ENCODE results near the gene SCN2A.
"Not testable (repeated sequence)": the region's sequence is repeated elsewhere in the genome, so short reads cannot be mapped to it uniquely, and the experiment has no call there.

Gene SCN2A

GRCh38 chr2:165313509-165313908 is 74.3 kb downstream of the SCN2A start:
- DNase-seq (ENCODE audit: low read depth in 2 of 2), result no peak

- no peak for DNase-seq (ENCODE audit: low read depth in 2 of 2)
These were observed 89.1 kb downstream of the SCN2A start for GRCh38 chr2:165328272-165328671.

GRCh38 chr2:165344276-165344675 is 105.1 kb downstream of the SCN2A start:
- not testable (repeated sequence) for DNase-seq (ENCODE audit: low read depth in 2 of 2)

- DNase-seq (ENCODE audit: low read depth in 2 of 2), result no peak
These were observed 109.2 kb downstream of the SCN2A start for GRCh38 chr2:165348441-165348840.

GRCh38 chr2:165349181-165349580 is 110.0 kb downstream of the SCN2A start:
- DNase-seq (ENCODE audit: low read depth in 2 of 2), result no peak

DNA sequence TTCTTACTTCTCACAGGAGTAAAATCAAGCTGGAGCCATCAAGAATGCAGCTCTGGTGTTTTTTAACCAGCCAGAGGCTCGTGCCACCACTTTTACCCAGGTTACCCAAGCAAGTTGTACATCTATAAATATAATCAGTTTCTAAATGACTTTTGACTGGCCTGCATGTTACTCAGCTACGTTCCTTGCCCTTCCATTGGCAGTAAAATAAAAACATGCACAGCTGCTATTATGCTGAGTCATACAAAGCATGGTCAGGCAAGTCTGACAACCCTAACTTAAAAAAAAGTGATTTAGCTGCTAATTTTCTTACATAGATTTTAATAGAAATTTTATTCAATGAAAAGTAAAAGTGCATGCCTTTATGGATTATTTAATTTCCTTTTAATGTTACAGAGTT is 118.5 kb downstream of the SCN2A start:
- DNase-seq (ENCODE audit: low read depth in 2 of 2), result no peak

DNA sequence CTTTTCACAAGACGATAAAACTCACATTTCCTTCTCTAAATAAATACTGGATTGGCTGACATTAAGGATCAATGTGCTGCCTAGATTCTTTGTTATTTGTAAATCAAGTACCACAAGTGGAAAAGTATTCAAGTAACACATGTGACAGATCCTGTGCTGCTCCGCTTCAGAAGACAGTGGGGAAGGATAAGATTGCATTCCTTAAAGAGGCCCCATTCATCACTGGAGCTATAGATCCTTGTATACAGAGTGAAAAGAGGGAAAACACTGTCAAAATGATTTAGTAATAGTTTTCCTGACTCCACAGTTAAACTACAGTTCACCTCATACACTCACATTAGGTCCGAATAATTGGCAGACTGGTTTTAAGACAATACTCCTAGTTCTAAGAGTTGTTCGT is 122.3 kb downstream of the SCN2A start:
- DNase-seq (ENCODE audit: low read depth in 2 of 2), result no peak

- no peak for DNase-seq (ENCODE audit: low read depth in 2 of 2)
These were observed 130.1 kb downstream of the SCN2A start for GRCh38 chr2:165369131-165369897.

GRCh38 chr2:165369898-165370296 is 130.7 kb downstream of the SCN2A start:
- DNase-seq (ENCODE audit: low read depth in 2 of 2), result no peak

GRCh38 chr2:165371356-165371755 is 132.1 kb downstream of the SCN2A start:
- no peak for DNase-seq (ENCODE audit: low read depth in 2 of 2)

GRCh38 chr2:165373278-165374010 is 134.2 kb downstream of the SCN2A start:
- DNase-seq (ENCODE audit: low read depth in 2 of 2), result no peak

DNA sequence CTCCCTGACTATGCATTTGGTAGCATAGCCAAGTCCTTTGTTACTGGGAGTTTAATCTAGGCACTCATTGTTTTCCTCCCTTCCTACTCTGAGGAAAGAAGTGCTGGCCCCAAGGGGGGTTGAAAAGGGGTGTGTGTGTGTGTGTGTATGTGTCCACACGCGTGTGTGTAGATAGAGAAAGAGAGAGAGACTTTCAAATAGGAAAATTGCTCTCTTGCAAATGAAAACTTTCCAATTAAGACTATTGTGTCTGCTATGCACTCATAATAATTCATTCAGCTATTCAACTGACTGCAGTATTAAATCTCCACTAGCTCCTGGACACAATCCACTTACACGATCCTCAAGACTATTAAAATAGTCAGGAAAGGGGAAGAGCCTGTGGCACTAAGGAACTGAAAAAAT is 137.4 kb downstream of the SCN2A start:
- no peak for DNase-seq (ENCODE audit: low read depth in 2 of 2)

GRCh38 chr2:165382362-165382761 is 143.1 kb downstream of the SCN2A start:
- DNase-seq (ENCODE audit: low read depth in 2 of 2), result no peak

DNA sequence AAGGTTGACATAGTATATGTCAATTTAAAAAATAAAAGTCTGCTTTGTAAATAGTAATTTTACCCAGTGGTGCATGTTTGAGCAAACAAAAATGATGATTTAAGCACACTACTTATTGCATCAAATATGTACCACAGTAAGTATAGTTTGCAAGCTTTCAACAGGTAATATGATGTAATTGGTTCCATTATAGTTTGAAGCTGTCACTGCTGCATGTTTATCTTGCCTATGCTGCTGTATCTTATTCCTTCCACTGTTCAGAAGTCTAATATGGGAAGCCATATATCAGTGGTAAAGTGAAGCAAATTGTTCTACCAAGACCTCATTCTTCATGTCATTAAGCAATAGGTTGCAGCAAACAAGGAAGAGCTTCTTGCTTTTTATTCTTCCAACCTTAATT is 151.7 kb downstream of the SCN2A start:
- DNase-seq (ENCODE audit: low read depth in 2 of 2), result no peak

GRCh38 chr2:165391791-165392190 is 152.6 kb downstream of the SCN2A start:
- DNase-seq (ENCODE audit: low read depth in 2 of 2), result no peak

DNA sequence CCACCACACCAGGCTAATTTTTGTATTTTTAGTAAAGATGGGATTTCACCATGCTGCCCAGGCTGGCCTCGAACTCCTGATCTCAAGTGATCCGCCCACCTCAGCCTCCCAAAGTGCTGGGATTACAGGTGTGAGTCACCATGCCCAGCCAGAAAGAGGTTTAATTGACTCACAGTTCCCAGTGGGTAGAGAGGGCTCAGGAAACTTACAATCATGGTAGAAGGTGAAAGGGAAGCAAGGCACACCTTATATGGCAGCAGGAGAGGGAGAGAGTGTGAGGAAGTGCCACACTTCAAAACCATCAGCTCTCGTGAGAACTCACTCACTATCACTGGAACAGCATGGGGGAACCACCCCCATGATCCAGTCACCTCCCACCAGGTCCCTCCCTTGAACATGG is 159.4 kb downstream of the SCN2A start:
- DNase-seq (ENCODE audit: low read depth in 2 of 2), result not testable (repeated sequence)

- no peak for DNase-seq (ENCODE audit: low read depth in 2 of 2)
These were observed 162.2 kb downstream of the SCN2A start for GRCh38 chr2:165401285-165401852.

DNA sequence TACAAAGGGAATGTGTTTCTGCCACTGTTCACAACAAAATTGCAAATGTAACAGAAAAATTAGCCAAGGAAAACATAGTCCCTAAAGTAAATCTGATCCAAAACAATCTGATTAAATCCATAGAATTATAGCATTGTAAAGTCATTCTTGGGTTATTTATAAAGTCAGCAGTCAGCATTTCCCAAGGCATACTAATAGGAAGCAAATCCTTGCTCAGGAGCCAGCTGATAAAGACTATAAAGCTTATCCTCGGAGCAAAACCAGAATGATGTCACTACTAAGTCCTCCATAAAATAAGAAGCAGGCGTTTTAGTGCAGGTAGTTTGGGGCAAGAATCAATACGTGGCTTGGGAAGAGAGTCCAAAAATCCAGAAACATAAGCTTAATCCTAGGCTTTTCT is 162.9 kb downstream of the SCN2A start:
- no peak for DNase-seq (ENCODE audit: low read depth in 2 of 2)

GRCh38 chr2:165406173-165406572 is 167.0 kb downstream of the SCN2A start:
- no peak for DNase-seq (ENCODE audit: low read depth in 2 of 2)

DNA sequence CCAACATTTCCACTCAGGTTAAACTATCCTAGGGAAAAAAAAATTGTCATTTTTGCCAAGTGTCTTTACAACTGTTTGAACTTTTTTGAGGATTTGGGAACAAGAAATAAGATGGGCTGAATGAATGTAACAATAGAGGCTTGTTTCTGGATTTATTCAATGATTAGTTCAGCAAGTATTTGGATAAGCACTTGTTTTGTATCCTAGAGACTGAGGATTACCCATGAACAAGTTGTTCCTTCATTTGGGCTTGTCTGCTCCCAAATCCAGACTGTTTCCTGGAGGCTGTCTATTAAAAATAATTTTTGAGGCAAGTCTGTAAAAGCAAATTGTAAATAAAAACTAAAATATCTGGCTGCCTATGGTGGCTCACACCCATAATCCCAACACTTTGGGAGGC is 168.3 kb downstream of the SCN2A start:
- DNase-seq (ENCODE audit: low read depth in 2 of 2), result no peak

DNA sequence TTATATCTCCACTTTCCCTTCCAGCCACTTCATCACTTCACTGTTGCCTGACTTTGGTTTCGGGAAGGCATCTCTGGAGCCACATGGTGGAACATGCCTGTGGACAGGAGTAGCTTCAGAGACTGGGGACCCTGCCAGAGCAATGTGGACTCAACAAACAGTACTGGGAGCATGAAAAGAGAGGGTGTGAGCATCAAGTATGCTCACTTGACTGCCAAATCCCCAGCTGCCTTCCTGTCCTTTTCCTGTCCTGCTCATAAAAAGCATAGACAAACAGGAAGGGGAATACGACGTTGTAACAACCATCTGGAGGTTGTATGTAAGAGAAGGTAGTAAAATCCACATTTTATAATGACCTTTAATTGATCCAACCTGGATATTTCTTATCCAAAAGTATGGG is 169.0 kb downstream of the SCN2A start:
- DNase-seq (ENCODE audit: low read depth in 2 of 2), result no peak

DNA sequence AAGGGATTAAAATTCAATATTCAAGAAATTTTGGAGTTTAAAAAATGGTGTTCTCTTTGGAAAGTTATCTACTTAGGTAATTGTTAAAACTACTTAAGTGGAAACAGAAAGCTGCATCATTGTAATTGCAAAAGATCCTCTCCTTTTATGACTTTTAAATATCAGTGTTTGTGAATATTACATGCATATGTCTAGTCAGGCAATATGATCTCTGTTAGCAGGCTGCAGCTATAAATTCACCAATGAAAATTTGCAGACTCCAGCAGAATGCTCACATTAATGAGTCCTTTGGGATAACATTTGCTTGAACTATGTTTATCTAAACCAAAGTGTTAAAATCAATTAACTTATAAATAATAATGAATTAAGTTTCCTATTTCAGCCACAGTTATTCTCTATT is 171.1 kb downstream of the SCN2A start:
- DNase-seq (ENCODE audit: low read depth in 2 of 2), result no peak

GRCh38 chr2:165414187-165414586 is 175.0 kb downstream of the SCN2A start:
- DNase-seq (ENCODE audit: low read depth in 2 of 2), result no peak
